GM23248 (cell line): ENCODE data around the gene ERGIC1. TPM values are rescaled to one million over a fixed set of nuclear protein-coding genes. Genes with fewer than 3 reads are reported as not detected.

ENCODE experiments used
- DNase-seq: peaks from one replicate; pipeline ENCODE4 v3.0.0-alpha.2; 2015
- H2AFZ ChIP-seq: fragments of 200-600 bp; sonication (generic); 2 replicates; pipeline ENCODE4 v1.6.1; 2016; ENCODE audit warnings: antibody characterized with exemption
- H3F3A ChIP-seq: fragments of 200-600 bp; sonication (generic); 2 replicates; pipeline ENCODE4 v1.6.1; 2016; ENCODE audit warnings: mild to moderate bottlenecking, antibody characterized with exemption, mixed run types; ENCODE audit not compliant: insufficient read depth
- H3K27ac ChIP-seq: fragments of 200-600 bp; sonication (generic); 2 replicates; pipeline ENCODE4 v1.5.1; 2016; ENCODE audit warnings: mild to moderate bottlenecking
- H3K27me3 ChIP-seq: fragments of 200-600 bp; sonication (generic); replicated peaks from 2 replicates; pipeline ENCODE4 v1.6.1; 2016; ENCODE audit warnings: mild to moderate bottlenecking; ENCODE audit not compliant: insufficient read depth
- H3K36me3 ChIP-seq: fragments of 200-600 bp; sonication (generic); 2 replicates; pipeline ENCODE4 v1.6.1; 2016; ENCODE audit warnings: low read depth, mild to moderate bottlenecking
- H3K4me1 ChIP-seq: fragments of 200-600 bp; sonication (generic); 2 replicates; pipeline ENCODE4 v1.6.1; 2016; ENCODE audit warnings: mild to moderate bottlenecking; ENCODE audit not compliant: insufficient read depth
- H3K4me2 ChIP-seq: fragments of 200-600 bp; sonication (generic); one replicate; pipeline ENCODE4 v1.6.1; 2016; ENCODE audit warnings: mild to moderate bottlenecking; ENCODE audit not compliant: unreplicated experiment
- H3K4me3 ChIP-seq: fragments of 200-600 bp; sonication (generic); 2 replicates; pipeline ENCODE4 v1.5.1; 2016; ENCODE audit warnings: mild to moderate bottlenecking
- H3K79me2 ChIP-seq: fragments of 200-600 bp; sonication (generic); 2 replicates; pipeline ENCODE4 v1.6.1; 2016; ENCODE audit warnings: mild to moderate bottlenecking; ENCODE audit not compliant: insufficient read depth
- H3K9ac ChIP-seq: fragments of 200-600 bp; sonication (generic); 2 replicates; pipeline ENCODE4 v1.6.1; 2016; ENCODE audit warnings: mild to moderate bottlenecking
- H3K9me2 ChIP-seq: fragments of 200-600 bp; sonication (generic); 2 replicates; pipeline ENCODE4 v1.6.1; 2016; ENCODE audit warnings: mixed run types, mild to moderate bottlenecking, moderate library complexity; ENCODE audit not compliant: insufficient read depth
- H3K9me3 ChIP-seq: fragments of 200-600 bp; sonication (generic); one replicate; pipeline ENCODE4 v1.6.1; 2017; ENCODE audit warnings: low read depth
- H4K20me1 ChIP-seq: fragments of 200-600 bp; sonication (generic); 2 replicates; pipeline ENCODE4 v1.6.0; 2016; ENCODE audit not compliant: insufficient read depth
- EZH2 ChIP-seq: fragments of 200-600 bp; sonication (generic); IDR thresholded peaks from 2 replicates; pipeline ENCODE4 v1.6.1; 2018; ENCODE audit warnings: antibody characterized with exemption, mild to moderate bottlenecking; ENCODE audit not compliant: insufficient read depth, poor library complexity, severe bottlenecking
- EZH2phosphoT487 ChIP-seq: fragments of 200-600 bp; sonication (generic); IDR thresholded peaks from 2 replicates; pipeline ENCODE4 v1.6.1; 2018; ENCODE audit warnings: antibody characterized with exemption, moderate library complexity, mild to moderate bottlenecking, low read depth; ENCODE audit not compliant: insufficient read depth
- WGBS, 2 experiments: methylation state at CpG; one replicate each; pipeline ENCODE4 v1.1.6; 2015 to 2017; ENCODE audit warnings: low lambda C conversion rate in 2 of 2, low coverage in 1 of 2; ENCODE audit errors: missing lambda C conversion rate in 2 of 2; 5-methylcytosine and 5-hydroxymethylcytosine counted together
- in situ Hi-C: fragments of 300-500 bp; cut with MboI; formaldehyde crosslinking; loops from 2 replicates; pipeline ENCODE4 v1.15.0; 2020
- polyA plus RNA-seq: library from polyadenylated mRNA; unstranded; fragments of >200 nt; fragmentation: Nextera tagmentation; extraction: Ambion mirVana; gene quantifications from 2 replicates; pipeline ENCODE4 v1.2.1, GENCODE V29; 2016
- total RNA-seq: library from RNA; depleted of rRNA; stranded (reverse); fragments of >200 nt; shearing (Covaris generic); gene quantifications from 2 replicates; pipeline ENCODE4 v1.2.3, GENCODE V29; 2014

Gene ERGIC1
- total and polyA plus RNA-seq, 2 experiments from 2014 or later: 66.4 to 235 TPM

DNA sequence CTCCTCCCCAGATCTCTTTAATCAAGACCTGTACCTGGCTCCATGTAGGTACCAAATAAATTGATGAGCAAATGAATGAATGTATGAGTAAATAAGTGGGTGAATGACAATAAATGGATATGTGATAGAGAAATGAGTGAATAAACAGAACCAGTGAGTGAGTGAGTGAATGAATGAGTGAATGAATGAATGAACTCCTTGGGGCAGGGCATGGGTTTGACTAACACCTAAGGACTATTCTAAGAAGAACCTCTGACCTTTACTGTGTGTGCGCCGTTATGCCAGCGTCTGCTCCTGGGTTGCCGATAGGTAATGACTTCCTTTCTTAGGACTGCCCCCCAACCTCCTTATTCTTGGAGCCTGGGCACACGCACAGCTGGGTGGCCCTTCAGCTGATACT is 123.4 kb downstream of the ERGIC1 start:
- TF ChIP-seq EZH2 (no peak), EZH2phosphoT487 (no peak)
- Histone ChIP-seq H3K9ac (no peak overlapping the region), H3K4me3 (no peak overlapping the region), H3K27me3 (no peaks in the 10 kb centered on the region), H3K79me2 (peaks cover 39% of the 10 kb centered on the region), H3K27ac (peak overlapping the region; percentile 99), H3K9me3 (no peaks in the 10 kb centered on the region), H2AFZ (no peak overlapping the region), H4K20me1 (no peaks in the 10 kb centered on the region), H3K36me3 (no peaks in the 10 kb centered on the region), H3F3A (peaks cover 51% of the 10 kb centered on the region), H3K9me2 (no peaks in the 10 kb centered on the region), H3K4me2 (no peak overlapping the region), H3K4me1 (peaks cover 46% of the 10 kb centered on the region)
- in situ Hi-C loops: no loop called here
- 72 to 74% methylated on average over 4 to 5 of the region's 5 CpGs for WGBS, 2 experiments
- no peak for DNase-seq

DNA sequence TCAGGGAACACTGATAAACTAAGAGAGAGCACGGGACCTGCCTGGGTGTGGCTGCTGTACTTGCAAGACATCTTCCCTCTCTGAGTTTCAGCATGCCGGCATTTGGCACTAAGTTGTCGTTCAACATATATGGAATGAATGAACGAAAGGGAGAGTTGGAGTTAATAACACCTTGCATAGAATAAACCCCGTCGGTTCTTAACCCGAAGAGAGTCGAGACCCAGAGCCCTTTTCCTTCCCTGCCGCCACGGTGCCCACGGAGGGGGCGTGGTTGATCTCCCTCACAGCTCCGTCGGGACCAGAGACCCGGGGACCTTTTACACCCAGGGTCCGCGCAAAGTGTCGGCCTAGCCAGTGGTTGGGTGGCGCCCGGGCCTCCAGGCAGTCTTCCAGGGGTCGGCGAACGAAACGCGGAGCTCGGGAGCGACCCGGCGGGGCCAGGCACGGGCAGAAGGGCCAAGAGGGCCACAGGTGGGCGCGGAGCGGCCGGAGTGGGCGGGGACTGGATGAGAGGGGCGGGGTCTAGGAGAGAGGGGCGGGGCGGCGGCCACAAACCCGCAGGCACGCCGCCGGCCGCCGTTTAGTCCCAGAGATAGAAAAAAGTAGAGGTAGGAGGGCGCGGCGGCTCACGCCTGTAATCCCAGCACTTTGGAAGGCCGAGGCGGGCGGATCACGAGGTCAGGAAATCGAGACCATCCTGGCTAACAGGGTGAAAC is 124.4 kb downstream of the ERGIC1 start:
- H3K27me3 ChIP-seq: no peaks in the 10 kb centered on the region
- H3K9ac ChIP-seq: peak overlapping the region; percentile 99
- peak overlapping the region; percentile 87 for H3K27ac ChIP-seq
- H3K4me2 ChIP-seq: peak overlapping the region; percentile 85
- peaks cover 40% of the 10 kb centered on the region for H3F3A ChIP-seq
- H3K36me3 ChIP-seq: no peaks in the 10 kb centered on the region
- no peaks in the 10 kb centered on the region for H3K9me3 ChIP-seq
- H3K4me1 ChIP-seq: peaks cover 35% of the 10 kb centered on the region
- in situ Hi-C loops: no loop called here
- DNase-seq: peak; percentile 87
- peaks cover 46% of the 10 kb centered on the region for H3K79me2 ChIP-seq
- no peaks in the 10 kb centered on the region for H3K9me2 ChIP-seq
- H4K20me1 ChIP-seq: no peaks in the 10 kb centered on the region
- H2AFZ ChIP-seq: peak overlapping the region; percentile 88
- WGBS, 2 experiments: 2 to 4% methylated on average over 44 to 54 of the region's 54 CpGs
- TF ChIP-seq EZH2phosphoT487 (no peak), EZH2 (no peak)
- peak overlapping the region; percentile 96 for H3K4me3 ChIP-seq

DNA sequence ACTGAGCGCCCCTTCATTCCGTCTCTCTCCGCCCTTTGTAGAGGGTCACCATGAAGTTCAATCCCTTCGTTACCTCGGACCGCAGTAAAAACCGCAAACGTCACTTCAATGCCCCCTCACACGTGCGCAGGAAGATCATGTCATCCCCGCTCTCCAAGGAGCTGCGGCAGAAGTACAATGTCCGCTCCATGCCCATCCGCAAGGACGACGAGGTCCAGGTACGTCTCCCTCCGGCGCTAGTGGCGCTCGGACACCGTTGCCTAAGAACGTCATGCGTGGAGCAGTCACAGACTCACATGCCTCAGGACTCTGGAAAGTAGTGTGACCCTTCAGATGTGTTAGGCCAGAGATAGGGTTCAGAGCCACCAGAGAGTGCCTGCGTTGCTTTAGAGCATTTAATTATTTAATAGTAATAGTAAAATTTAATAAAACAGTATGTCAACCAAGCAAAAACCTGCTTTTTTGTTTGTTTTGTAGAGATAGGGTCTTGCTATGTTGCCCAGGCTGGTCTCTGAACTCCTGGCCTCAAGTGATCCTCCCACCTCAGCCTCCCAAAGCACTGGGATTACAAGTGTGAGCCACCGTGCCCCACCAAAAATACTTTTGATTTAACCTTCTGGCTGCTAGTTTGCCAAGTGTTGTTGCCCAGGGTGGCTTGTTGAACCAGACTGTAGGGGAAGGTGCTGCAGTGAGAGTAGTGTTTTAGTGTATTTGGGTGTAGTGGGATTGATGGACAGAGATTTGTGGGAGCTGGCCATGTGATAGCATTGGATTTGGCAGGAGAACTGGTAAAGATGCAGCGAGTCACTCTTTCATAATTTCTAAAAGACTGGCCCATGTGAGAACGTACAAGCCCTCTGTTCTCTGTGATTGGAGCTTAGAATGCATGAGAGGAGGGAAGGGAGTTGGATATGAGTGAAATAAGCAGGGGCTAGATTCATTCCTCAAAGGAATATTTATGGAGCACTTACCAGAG is 126.1 kb downstream of the ERGIC1 start:
- WGBS, 2 experiments: 12 to 14% methylated on average over 28 of the region's 28 CpGs
- peak overlapping the region; percentile 87 for H3K27ac ChIP-seq
- H4K20me1 ChIP-seq: no peaks in the 10 kb centered on the region
- peak; percentile 72 for DNase-seq
- no peaks in the 10 kb centered on the region for H3K36me3 ChIP-seq
- in situ Hi-C loops: no loop called here
- no peaks in the 10 kb centered on the region for H3K9me2 ChIP-seq
- H3K79me2 ChIP-seq: peaks cover 46% of the 10 kb centered on the region
- peaks cover 29% of the 10 kb centered on the region for H3F3A ChIP-seq
- H3K9me3 ChIP-seq: no peaks in the 10 kb centered on the region
- H3K9ac ChIP-seq: peak overlapping the region; percentile 99
- H3K4me1 ChIP-seq: peaks cover 23% of the 10 kb centered on the region
- TF ChIP-seq EZH2 (no peak), EZH2phosphoT487 (no peak)
- H3K27me3 ChIP-seq: no peaks in the 10 kb centered on the region
- peak overlapping the region; percentile 96 for H3K4me3 ChIP-seq
- H2AFZ ChIP-seq: peak overlapping the region; percentile 88
- H3K4me2 ChIP-seq: peak overlapping the region; percentile 85

DNA sequence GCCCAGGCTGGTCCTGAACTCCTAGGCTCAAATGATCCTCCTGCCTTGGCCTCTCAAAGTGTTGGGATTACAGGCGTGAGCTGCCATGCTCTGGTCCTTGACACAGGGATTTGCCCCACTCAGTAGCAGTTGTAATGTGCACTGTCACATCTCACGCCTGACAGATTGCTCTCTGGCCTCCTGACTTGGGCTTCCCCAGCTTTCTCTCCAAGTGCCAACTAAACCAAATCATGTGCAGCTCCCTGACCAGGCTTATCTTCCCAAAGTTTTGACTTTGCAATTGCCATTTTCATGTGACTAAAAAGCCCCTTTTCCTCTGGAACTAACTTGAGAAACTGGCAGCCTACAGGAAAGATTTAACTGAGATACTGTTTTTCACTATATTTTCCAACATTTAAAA is 135.9 kb downstream of the ERGIC1 start:
- no peak overlapping the region for H3K9ac ChIP-seq
- H3K4me2 ChIP-seq: no peak overlapping the region
- no peaks in the 10 kb centered on the region for H3K9me3 ChIP-seq
- H3K27me3 ChIP-seq: no peaks in the 10 kb centered on the region
- no peak overlapping the region for H2AFZ ChIP-seq
- H3K9me2 ChIP-seq: no peaks in the 10 kb centered on the region
- H3K36me3 ChIP-seq: peaks cover 12% of the 10 kb centered on the region; the same call in 1 of the 2 replicates
- TF ChIP-seq EZH2phosphoT487 (no peak), EZH2 (no peak)
- peaks cover 8% of the 10 kb centered on the region; the same call in 1 of the 2 replicates for H3F3A ChIP-seq
- no peak overlapping the region for H3K27ac ChIP-seq
- no peak for DNase-seq
- in situ Hi-C loops: no loop called here
- no peak overlapping the region for H3K4me3 ChIP-seq
- 0 out of 2 replicates have a peak, but pooled peaks cover 4% of the 10 kb centered on the region for H3K4me1 ChIP-seq
- H3K79me2 ChIP-seq: peaks cover 10% of the 10 kb centered on the region
- H4K20me1 ChIP-seq: no peaks in the 10 kb centered on the region
- 95 to 98% methylated on average over 2 of the region's 2 CpGs for WGBS, 2 experiments
